Stimulated activated CD8-positive, alpha-beta memory T cell treated with anti-CD3 and anti-CD28 coated beads, Interleukin-2, amount 100 ng/mL, for 1 hour (primary cell): ENCODE results near the gene ENG.
A peak's percentile ranks its signal among the peaks of the same experiment; 100 is the strongest.
"Not testable (repeated sequence)": the region's sequence is repeated elsewhere in the genome, so short reads cannot be mapped to it uniquely, and the experiment has no call there.

Source experiments
- DNase-seq, 2 donors: peaks; one replicate each; pipeline ENCODE4 v3.0.0-alpha.2; 2020; ENCODE audit warnings: low read depth in 2 of 2

ENG gene

DNA sequence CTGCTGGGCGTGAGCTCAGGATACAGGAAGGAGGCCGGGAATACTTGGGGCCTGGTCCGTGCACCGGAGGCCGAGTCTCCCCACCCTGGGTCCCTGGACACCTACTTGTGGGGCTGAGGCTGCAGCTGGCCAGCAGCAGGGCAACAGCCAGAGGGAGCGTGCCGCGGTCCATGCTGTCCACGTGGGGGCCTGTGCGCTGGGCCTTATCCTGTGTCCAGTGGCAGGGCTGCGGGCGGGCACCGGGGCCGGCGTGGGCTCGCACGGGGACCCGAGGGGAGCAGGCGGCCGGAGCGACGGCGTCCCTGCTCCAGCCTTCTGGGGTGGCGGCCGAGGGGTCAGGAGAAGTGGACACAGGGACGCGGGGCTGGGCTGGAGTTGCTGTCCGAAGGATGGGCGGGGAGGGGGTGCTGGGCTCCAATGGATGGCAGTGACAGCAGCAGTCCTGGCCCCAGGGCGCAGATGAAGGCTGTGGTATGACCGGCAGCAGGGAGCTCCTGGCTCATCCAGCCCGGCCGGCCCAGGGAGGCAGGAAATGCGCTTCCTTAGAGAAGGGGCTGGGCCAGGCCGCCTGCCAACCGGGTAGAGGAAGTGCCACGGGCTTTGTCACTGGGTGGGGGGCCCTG lies at the start of gene ENG:
ENG (minus strand) TSS at position 475 of the 623 bp plus-strand sequence; CDS start at position 172, 303 bp downstream.
- DNase-seq, result no peak

DNA sequence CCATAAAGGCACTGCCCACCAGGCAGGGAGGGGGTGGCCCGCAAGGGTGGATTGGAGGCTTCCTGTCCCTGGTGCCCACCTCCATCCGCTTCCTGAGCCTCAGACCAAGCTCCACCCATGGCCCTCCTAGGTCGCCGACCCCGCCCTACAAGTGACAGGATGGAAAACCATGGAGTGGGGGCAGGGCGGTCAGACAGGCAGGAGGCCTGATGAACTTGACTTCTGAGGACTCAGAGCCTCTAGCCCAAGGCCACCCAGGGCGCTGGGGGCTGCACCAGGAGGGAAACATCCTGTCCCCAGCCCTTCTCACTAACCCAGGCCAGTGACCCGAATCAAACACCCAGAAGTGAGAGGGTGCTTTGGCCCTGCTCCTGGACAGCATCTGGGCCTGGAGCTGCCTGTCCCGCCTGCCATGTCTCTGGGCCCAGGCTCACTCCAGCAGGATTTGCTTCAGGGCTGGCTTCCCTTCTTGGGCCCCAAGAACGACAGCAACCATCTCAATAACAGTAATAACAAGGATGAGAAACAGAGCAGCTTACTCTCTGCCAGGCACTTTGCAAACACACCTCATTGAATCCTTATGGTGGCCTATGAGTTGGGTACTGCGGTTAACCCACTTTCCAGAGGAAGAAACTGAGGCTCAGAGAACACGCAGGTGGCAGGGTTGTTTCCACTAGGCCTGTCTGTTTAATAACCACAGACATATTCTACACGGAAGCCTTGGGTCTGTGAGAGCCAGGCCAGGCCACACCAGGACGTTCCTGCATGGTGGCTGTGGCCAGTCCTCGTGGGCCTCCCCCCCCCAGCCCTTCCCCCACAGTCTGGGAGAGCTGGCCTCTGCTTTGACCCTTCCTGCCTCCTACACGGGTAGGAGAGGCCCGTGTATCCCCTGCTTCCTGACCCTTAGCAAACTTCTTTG lies 49.4 kb upstream of the ENG start:
- DNase-seq, result peak in 1 of 2 donors; percentile 58

DNA sequence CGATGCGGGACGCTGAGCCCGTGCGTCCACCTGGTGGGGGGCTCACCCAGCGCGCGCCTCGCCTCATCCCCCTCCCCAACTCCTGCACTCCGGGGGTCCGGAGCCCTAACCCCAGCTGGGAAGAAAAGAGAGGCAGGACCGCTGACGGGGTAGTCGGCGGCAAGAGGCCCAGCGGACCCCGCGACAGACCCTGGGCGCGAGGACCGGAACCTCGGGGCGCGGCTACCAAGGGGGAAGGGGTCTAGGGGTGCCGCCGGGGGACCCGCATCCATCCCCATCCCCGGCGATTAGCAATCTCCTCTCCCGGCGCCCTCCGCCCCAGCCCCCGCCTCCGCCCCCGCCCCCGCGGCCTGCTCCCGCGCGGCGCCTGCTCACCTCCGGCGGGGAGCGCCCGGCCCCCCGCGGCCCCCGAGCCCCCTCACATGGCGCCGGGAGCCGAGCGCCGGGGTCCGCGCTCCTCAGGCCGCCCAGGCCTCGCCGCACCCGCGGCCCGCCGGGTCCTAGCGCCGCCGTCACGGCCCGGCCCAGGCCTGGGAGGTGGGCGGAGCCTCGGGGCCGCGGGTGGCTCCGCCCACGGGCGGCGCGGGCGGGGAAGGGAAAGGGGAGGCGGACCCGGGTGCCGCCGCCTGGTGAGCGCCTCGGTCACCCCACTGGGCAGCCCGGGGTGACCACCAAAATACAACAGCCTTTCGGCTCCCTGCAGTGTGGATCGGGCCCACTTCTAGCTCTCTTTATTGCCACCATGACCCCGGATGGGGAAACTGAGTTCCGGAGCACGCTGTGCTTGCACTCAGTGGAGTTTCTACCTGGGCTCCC lies 44.9 kb upstream of the ENG start, which contains the start of gene ST6GALNAC6:
ST6GALNAC6 (minus strand) TSS at position 476 of the 816 bp plus-strand sequence. CDS start 1,622 bp downstream, outside the sequence.
- DNase-seq, result peak in 1 of 2 donors; percentile 50

DNA sequence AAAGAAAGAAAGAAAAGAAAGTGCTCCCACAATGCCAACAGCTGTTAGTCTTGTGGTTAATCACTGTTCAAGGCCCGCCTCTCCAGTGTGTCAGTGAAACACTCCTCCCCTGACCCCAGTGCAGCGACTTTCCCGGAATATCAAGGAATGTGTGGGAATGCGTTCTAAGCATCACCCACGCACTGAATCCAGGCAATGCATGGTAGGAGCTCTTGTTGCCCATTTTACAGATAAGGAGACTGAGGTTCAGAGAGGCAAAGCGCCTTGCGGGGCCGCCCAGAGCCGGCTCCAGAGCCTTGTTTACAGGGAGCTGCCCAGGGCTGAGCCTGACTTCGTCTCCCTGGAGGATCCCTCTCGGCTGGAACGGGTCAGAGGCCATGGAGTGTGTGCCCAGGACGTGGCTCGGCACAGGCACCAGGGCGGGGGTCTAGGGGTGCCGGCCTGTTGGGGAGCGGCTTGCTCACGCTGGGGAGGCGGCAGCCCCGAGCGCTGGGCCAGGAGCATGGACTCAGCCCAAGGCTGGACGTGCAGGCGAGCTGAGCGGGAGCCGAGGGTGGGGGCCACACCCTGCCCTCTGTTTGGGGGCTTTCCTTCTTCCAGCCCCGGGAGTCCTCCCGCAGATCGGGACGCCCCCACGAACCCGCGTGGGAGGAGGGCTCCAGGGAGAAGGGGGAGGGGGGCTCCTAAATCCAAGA lies 44.1 kb upstream of the ENG start:
- DNase-seq, result no peak

DNA sequence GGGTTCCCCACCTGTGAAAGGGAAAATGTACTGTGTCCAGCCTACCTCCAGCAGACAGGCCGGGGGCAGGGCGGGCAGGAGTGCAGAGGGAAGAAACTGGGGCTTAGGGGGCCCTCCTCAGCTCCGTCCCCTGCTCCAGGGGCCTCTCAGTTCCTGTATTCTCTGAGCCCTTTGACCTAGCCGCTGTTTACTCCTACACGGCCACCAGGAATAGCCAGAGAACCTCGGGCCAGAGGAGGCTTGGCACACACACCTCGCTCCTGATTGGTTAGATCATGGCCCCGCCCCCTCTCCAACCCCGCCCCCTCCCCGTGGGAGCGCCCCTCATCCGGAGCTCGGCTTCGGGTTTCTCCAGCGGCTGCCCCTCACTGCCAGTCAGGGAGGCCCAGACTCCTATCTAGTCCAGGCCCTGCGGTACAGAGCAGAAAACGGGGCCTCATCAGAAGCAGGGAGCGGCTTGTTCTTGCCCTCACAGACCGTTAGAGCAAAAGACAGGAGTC lies 42.8 kb upstream of the ENG start:
- no peak for DNase-seq

DNA sequence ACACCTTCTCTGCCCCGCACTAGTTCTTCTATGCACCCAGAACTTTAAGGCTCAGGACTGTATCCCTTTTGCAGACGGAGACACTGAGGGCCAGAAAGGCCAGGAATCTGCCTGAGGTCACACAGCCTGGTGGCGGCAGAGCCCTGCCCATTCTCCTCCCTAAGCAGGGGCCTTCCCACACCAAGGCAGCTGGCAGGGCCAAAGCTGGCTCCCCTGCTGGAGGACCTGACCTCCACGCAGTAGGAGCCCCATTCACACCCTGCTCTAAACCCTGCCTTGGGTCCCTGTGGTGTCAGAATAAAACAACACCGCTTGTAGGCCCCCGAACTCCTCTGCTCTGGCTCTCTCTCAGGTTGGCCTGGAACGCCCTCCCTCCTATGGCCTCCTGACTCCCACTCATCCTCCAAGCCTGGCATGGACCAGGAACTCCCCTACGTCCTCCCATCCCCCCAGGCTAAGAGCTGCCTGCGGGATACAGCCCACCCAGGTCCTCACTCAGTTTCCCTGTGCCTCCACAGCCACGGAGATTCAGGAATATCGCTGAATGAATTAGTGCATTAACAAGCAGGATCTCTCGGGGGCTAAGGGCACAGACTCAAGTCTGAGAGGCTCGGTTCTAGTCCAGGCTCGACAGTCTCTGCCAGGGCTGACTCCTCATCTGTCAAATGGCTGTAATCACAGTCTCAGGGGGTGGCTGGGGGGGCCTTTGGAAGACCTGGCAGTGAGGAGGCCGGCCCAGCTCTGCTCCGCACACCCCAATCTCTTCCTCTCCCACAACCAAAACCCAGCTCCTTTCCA lies 42.1 kb upstream of the ENG start:
- DNase-seq, result no peak

DNA sequence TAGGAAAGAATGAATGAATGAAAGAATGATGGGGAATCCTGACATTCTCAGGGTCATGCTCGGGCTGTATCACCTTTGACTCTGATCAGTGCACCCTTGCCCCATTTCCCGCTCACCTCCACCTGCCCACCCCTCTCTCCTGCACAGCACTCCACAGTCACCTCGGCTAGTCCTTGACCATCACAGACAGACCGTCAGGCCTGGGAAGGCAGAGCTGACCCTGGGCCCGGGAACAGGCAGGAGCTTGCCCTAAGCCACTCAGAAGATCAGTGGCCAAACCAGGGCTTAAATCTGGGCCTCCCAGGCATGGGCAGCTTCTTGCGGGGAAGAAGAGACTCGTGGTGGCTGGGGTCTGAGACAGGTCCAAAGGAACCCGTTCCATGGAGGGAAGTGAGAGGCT lies 41.4 kb upstream of the ENG start:
- DNase-seq, result no peak

DNA sequence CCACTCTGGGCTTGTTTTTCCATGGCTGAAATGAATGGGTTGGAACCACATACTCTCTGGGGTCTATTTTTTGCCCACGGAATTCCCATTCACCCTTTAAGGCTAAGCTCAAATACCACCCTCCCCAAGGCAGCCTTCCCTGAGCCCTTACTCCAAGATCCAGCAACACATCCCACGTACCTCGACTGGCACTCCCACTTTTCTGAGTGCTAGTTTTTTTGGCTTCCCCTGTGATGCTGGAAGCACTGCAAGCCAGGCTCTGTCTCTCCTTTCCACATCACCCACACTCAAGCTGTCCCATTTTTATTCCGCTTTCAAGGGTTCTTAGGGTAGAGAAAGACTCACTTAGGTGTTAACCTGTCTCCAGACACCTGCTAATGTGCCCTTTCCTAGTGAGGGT lies 38.9 kb upstream of the ENG start:
- no peak for DNase-seq

DNA sequence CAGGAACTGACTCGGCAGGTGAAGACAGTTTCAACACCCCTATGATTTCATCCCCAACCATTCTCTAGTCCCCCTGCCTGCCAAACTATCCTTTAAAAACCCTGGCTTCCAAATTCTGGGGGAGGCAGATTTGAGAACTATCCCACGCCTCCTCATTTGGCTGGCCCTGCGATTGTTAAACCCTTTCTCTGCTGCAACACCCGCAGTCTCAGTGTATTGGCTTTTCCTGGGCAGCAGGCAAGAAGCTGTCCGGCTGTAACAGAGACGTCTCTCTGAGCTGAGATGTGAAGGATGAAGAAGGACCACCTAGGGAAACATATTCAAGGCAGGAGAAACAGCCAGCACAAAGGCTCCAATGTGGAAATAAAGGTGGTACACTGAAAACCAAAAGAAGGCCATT lies 38.4 kb upstream of the ENG start:
- DNase-seq, result no peak

DNA sequence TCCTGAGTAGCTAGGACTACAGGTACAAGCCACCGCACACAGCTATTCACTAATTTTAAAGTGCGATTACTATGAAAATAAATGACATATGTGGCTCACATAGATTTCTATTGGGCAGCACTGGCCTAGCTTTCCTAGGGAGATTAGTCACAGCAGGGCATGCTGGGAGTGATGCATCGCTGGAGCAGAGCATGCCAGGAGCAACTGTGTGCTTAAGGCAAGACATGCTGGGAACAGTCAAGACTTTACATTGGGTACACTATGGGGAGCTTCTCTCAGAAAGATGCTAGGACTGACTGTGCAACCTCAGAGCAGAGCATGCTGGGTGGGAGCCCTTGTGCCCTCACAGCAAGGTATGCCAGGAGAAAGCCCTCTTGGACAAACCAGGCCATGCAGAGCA lies 35.6 kb upstream of the ENG start:
- DNase-seq, result no peak

DNA sequence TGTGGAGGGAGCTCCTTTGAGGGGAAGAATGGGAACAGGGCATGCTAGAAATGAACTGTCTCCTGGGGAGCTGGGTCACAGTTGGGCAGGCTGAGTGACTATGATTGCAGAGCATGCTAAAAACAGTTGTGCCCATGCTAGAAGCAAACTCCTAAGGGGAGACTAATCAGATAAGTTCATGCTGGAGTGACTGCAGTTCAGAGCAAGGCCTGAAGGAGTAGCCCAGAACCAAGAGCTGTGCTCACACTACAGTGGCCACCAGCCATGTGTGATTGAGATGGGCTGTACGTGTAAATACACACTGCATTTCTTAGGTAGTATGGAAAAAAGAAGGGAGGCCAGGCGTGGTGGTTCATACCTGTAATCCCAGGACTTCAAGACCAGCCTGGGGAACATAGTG lies 33.3 kb upstream of the ENG start:
- DNase-seq, result no peak

DNA sequence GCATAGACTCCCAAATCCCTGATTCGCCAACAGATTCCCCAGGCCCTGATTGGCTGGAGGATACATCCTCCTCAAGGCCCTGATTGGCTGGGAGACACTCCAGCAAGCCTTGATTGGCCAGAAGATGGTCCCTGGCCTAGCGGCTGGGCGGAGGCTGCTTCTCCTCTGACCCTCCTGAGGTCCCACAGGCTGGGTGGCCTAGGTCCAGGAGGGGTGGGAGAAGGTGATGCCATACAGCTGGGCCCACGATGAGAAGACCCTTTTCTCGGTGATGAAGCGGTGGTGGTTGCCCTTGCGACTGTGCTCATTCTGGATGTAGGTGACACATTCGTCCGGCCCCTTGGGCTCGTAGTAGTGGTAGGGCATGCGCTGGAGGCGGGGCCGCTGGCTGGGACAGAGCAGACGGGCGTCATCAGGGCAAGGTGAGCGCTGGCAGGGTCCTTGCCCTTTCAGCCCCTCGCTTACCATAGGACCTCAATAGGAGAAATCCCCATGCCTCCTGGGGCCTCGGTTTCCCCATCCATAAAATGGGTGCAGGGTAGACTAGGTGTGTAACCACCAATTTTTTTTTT lies 32.0 kb upstream of the ENG start:
- no peak for DNase-seq

DNA sequence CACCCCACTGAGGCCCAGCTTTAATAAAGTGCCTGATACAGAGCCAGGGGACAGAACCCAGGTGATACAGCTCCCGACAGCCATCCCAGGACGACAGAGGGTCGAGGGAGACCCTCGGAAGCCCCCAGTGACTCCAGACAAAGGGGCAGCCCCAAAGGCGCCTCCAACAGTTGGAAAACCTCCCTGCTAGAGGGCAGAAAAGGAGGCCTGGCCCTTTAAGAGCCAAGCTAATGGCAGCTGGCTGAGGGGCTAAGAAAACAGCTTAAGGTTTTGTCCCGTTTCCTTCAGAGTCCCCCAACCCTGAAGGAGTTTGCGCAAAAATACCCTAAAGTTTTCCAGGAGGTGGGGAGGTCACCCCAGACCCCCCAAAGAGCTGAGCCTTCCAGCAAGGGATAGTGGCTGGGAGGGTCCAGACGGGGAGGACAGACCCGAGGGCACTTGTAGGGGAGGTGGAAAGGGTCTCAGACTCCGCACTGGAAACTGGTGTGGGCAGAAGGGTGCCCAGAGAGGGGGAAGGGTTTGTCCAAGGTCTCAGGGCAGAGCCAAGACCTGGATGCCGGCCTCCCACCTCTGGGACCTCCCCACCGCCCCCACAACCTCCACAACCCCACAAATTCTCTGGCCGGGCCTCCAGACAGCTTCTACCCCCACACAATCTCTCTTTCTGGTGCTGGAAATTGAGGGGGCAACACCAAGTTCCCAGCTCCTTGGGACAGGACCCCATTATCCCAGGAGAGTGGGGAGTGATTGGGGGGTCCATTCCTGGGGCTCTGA lies 31.2 kb upstream of the ENG start:
- no peak for DNase-seq

DNA sequence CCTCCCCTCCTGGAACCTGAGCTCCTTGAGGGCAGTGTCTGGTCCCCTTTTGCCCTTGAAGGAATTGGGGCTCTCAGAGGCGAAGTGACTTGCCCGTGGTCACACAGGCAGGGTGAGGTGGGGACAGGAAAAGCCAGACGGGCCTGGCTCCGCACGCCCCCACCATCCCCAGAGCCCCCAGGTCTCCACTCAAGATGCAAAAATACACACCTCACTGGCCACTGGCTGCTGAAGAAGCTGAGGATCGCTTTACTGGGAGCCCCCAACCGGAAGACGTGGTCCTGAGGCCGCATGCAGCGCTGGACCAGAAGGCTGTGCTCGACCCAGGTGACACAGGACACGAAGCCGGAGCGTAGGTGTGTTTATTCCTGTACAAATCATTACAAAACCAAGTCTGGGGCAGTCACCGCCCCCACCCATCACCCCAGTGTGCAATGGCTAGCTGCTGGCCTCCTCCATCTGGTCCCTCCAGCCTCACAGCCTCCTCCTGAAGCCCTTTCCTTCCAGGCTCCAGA lies 30.6 kb upstream of the ENG start:
- DNase-seq, result no peak

DNA sequence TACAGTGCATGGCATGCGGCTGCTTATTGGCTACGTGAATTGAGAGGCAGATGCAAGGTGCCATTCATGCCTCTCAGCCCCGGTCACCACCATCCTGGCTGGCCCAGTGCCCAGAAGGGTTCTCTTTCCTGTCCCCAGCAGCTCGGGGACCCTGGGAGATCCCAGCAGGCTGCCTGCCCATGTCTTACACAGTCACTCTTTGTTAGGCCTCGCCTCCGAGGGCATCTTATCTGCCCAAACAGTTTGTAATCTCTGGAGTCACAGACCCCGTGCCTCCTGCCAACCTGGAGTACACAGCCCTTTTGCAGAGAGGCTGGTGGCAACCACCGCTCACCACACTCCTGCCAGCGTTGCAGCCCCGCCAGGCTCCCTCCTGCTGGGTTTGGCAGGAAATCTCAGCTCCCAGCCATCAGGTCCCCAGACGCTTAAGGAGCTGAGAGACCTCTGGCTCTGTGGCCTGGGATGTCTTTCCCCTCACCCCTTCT lies 30.0 kb upstream of the ENG start:
- no peak for DNase-seq

DNA sequence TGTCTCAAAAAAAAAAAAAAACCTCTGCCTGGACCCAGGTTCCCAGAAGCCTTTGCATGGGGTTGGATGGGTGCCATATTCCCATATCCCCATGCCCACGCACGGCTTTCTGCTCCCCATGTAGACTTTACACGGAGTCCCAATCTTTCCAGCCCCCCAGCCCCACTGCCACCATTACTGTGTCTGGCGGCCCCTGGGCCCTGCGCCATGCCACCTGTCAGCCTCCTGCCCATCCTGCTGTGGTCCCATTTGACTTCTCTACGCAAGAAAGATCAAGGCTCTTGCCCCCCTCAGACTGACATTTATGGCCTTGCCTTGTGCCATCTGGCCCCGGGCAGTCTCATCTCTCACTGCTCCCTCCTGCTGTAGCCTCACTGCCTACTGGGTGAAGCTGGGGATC lies 29.5 kb upstream of the ENG start:
- DNase-seq, result no peak

DNA sequence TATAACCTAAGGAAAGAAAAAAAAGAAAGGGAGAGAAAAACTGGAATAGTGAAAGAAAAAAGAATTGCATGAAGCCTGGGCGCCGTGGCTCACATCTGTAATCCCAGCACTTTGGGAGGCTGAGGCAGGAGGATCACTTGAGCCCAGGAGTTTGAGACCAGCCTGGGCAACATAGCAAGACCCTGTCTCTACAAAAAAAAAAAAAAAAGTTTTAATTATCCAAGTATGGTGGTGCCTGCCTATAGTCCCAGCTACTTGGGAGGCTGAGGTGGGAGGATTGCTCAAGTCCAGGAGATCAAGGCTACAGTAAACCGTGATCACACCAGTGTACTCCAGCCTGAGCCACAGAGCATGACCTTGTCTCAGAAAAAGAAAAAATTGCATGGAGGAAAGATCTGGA lies 27.3 kb upstream of the ENG start:
- not testable (repeated sequence) for DNase-seq

DNA sequence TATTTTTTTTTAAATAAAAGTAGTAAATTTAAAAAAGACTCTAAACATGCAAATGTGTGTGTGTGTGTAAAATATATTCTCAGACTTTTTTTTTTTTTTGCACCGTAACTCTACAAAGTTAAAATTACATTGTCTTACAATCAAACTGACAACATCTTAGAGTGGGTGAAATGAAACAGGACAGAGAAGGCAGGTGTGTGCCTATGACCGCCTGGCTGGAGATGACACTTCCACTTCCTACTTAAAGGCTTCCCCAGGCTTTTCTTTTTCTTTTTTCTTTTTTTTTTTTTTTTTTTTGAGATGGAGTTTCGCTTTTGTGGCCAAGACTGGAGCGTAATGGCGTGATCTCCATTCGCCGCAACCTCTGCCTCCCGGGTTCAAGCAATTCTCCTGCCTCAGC lies 25.7 kb upstream of the ENG start:
- DNase-seq, result no peak
